GM18508 (cell line): ENCODE data around the gene ZNF43.
"Not testable (repeated sequence)": the region's sequence is repeated elsewhere in the genome, so short reads cannot be mapped to it uniquely, and the experiment has no call there.

Experiments used
- ATAC-seq: cut with Tn5 transposase; IDR thresholded peaks from one replicate; pipeline ENCODE4 v1.9.1; 2021; ENCODE audit warnings: moderate number of reproducible peaks; ENCODE audit not compliant: insufficient read depth, unreplicated experiment

Gene ZNF43

GRCh38 chr19:21823224-21823623 is 12.8 kb downstream of the ZNF43 start:
- no peak for ATAC-seq

DNA sequence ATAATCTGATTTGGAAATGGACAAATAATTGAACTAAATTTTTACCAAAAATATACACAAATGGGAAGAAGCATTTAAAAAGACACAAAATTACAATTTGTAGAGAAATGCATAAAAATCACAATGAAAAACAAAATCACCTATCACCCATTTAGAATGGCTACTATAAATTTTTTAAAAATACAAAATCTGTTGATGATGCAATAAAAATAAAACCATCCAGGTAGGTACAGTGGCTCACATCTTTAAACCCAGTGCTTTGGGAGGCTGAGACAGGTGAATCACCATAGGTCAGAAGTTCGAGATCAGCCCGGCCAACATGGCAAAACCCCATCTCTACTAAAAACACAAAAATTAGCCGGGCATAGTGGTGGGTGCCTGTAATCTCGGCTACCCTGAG is 23.5 kb downstream of the ZNF43 start:
- ATAC-seq = no peak

DNA sequence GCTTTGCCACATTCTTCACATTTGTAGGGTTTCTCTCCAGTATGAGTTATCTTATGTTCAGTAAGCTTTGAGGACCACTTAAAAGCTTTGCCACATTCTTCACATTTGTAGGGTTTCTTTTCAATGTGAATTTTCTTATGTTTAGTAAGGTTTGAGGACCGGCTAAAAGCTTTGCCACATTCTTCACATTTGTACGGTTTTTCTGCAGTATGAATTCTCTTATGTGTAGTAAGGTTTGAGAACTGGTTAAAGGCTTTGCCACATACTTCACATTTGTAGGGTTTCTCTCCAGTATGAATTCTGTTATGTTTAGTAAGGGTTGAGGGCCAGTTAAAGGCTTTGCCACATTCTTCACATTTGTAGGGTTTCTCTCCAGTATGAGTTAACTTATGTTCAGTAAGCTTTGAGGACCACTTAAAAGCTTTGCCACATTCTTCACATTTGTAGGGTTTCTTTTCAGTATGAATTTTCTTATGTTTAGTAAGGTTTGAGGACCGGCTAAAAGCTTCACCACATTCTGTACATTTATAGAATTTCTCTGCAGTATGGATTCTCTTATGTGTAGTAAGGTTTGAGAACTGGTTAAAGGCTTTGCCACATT is 27.5 kb downstream of the ZNF43 start:
- not testable (repeated sequence) for ATAC-seq

DNA sequence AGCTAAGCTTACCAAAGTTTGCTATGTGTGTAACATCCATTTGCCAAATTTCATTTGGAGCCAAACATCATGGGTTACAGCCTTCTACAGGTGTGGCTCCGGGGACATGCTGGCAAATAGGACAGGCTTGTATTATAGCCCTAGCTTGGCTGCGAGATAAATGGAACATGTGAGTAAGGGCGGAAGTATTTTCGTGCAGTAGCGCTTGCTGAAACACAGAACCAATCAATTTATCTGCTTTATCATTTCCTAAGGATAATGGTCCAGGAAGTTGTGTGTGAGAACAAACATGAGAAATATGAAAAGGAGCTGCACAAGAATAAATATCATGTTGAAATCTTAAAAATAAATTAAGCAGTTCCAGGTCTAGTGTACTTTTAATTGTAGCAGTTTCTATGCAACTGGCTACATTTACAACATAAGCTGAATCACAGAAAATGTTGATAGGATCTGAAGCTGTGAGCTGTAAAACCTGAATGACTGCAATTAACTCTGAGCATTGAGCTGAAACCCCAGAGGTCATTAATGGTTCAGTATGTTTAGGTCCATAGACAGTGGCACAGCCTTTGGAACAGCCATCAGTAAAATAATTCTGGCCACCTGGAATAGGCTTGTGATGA is 46.4 kb downstream of the ZNF43 start:
- no peak for ATAC-seq

- no peak for ATAC-seq
These were observed 49.0 kb downstream of the ZNF43 start for GRCh38 chr19:21786936-21787335.

DNA sequence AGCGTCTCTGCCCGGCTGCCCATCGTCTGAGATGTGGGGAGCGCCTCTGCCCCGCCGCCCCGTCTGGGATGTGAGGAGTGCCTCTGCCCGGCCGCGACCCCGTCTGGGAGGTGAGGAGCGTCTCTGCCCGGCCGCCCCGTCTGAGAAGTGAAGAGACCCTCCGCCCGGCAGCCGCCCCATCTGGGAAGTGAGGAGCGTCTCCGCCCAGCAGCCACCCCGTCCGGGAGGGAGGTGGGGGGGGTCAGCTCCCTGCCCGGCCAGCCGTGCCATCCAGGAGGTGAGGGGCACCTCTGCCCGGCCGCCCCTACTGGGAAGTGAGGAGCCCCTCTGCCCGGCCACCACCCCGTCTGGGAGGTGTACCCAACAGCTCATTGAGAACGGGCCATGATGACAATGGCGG is 60.2 kb downstream of the ZNF43 start:
- not testable (repeated sequence) for ATAC-seq

- ATAC-seq = peak; percentile 84
These were observed 68.7 kb downstream of the ZNF43 start, which contains the start of gene ZNF100 for GRCh38 chr19:21767065-21767800. Gene ZNF100, minus strand, starts transcription at chr19:21767579. Its CDS starts 150 bp downstream, at chr19:21767429.

GRCh38 chr19:21766705-21767064 is 69.3 kb downstream of the ZNF43 start:
- ATAC-seq = not testable (repeated sequence)

DNA sequence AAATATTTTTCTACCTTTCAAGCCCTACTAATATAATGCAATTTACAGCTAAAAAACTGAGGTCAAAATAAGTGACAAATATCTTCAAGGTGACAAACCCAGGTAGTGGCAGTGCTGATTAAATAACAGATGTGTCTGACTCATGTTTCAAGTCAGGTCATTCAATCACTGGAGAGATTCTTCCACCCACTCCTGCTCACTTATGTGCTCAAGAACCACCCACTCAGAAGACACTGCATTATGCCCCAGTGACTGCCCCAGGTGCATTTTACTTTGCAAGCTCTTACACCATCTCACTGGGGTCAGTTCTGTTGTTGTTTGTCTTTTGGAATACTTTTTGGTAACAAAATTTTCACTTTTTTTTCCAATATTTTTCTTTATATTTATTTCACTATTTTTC is 70.8 kb downstream of the ZNF43 start:
- ATAC-seq = no peak

DNA sequence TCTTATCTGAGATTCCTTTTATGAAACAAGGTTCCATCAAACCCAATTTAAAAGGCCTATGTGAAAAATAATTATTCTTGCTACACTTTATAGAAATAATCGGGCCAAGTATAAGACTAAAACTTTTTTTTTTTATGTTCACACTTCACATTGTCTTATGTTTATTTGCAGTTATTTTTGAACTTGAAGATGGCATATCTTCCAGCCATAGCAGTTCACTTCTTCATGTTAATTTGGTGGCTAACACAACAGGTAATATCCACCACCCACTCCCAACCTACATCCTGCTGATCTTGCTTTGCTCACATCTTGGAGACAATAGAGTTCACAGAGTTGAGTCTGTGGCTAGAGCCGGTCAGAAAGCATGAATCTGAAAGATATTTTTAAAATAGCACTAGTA is 74.4 kb downstream of the ZNF43 start:
- not testable (repeated sequence) for ATAC-seq

- ATAC-seq = no peak
These were observed 77.7 kb downstream of the ZNF43 start for GRCh38 chr19:21758296-21758695.

- not testable (repeated sequence) for ATAC-seq
These were observed 80.4 kb downstream of the ZNF43 start for GRCh38 chr19:21755555-21755954.
